Endothelial cell (in vitro differentiated cells): Measurements from ENCODE around the gene PPP6R1. TPM values are rescaled to one million over a fixed set of nuclear protein-coding genes. Genes with fewer than 3 reads are reported as not detected.

ENCODE experiments used
- DNase-seq: peaks from one replicate; pipeline ENCODE4 v3.0.0; 2021; ENCODE audit warnings: low spot score
- H3K27ac Mint-ChIP-seq: one replicate; pipeline ENCODE4 v1.8.0; 2021; ENCODE audit warnings: mixed read lengths, inconsistent platforms; ENCODE audit not compliant: unreplicated experiment
- H3K27me3 Mint-ChIP-seq: one replicate; pipeline ENCODE4 v1.8.0; 2021; ENCODE audit warnings: mild to moderate bottlenecking, moderate library complexity, mixed read lengths, inconsistent platforms; ENCODE audit not compliant: unreplicated experiment
- H3K36me3 Mint-ChIP-seq: one replicate; pipeline ENCODE4 v1.8.0; 2021; ENCODE audit warnings: mild to moderate bottlenecking, low read depth, mixed read lengths, inconsistent platforms; ENCODE audit not compliant: unreplicated experiment
- H3K4me1 Mint-ChIP-seq: one replicate; pipeline ENCODE4 v1.8.0; 2021; ENCODE audit warnings: mild to moderate bottlenecking, mixed read lengths, inconsistent platforms; ENCODE audit not compliant: unreplicated experiment
- H3K4me3 Mint-ChIP-seq: one replicate; pipeline ENCODE4 v1.8.0; 2021; ENCODE audit warnings: mild to moderate bottlenecking, mixed read lengths, inconsistent platforms; ENCODE audit not compliant: unreplicated experiment
- H3K9me3 Mint-ChIP-seq: one replicate; pipeline ENCODE4 v1.8.0; 2021; ENCODE audit warnings: mixed read lengths, inconsistent platforms; ENCODE audit not compliant: unreplicated experiment
- CTCF ChIP-seq: fragments of 200-600 bp; sonication (generic); IDR thresholded peaks from one replicate; pipeline ENCODE4 v1.5.0; 2021; ENCODE audit warnings: antibody characterized with exemption; ENCODE audit not compliant: unreplicated experiment
- microRNA-seq: library from miRNA; unstranded; fragments of <30 nt; microRNA quantifications from one replicate; pipeline ENCODE4, GENCODE V29; 2020; ENCODE audit not compliant: unreplicated experiment
- total RNA-seq: library from RNA; stranded (reverse); fragmentation: NEBNext Ultra II Directional; extraction: Animal tissue kit (Norgen Biotek cat#: 25700); gene quantifications from one replicate; pipeline ENCODE4 v1.2.1, GENCODE V29; 2021; ENCODE audit not compliant: unreplicated experiment

Gene PPP6R1
- total RNA-seq, 1 donor from 2014 or later = 65.6 TPM

- H3K27me3 Mint-ChIP-seq = peaks cover 13% of the 10 kb centered on the region
- no peaks in the 10 kb centered on the region for H3K36me3 Mint-ChIP-seq
- H3K4me1 Mint-ChIP-seq = no peaks in the 10 kb centered on the region
- DNase-seq = no peak
- H3K4me3 Mint-ChIP-seq = no peak overlapping the region
- no peak overlapping the region for H3K27ac Mint-ChIP-seq
- H3K9me3 Mint-ChIP-seq = no peaks in the 10 kb centered on the region
- TF ChIP-seq CTCF = no peak
Measured at GRCh38 chr19:55188625-55189024, 70.2 kb downstream of the PPP6R1 start.

- H3K4me3 Mint-ChIP-seq = no peak overlapping the region
- peaks cover 19% of the 10 kb centered on the region for H3K27me3 Mint-ChIP-seq
- no peak for TF ChIP-seq CTCF
Measured at GRCh38 chr19:55186080-55186479, 72.7 kb downstream of the PPP6R1 start.

DNA sequence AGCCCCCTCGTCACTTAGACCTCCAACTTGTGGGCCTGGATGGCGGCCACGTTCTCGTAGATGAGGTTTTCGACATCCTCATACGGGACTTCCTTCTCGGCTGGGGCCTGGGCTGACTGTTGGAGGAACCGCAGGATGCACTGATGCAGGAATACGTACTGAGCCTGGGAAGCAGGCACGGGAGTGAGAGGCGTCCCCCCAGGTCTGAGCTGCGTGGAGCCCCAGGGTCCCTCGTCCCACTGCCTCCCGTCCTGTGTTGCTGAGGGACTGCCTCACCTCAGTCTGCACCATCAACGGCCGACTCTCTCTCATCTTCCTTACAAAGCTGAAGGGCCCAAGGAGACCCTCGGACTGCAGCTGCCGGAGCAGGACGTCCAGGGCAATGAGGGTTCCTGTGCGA, 77.1 kb downstream of the PPP6R1 start:
- Mint-ChIP-seq H3K27me3 (peaks cover 23% of the 10 kb centered on the region), H3K4me3 (no peak overlapping the region), H3K4me1 (peaks cover 5% of the 10 kb centered on the region), H3K27ac (no peak overlapping the region), H3K36me3 (peaks cover 3% of the 10 kb centered on the region), H3K9me3 (no peaks in the 10 kb centered on the region)
- TF ChIP-seq CTCF = no peak
- no peak for DNase-seq

More at GRCh38 chr19:55186080-55186479, 72.7 kb downstream of the PPP6R1 start:
- no peaks in the 10 kb centered on the region for H3K9me3 Mint-ChIP-seq
- no peak overlapping the region for H3K27ac Mint-ChIP-seq
- no peaks in the 10 kb centered on the region for H3K36me3 Mint-ChIP-seq
- no peak for DNase-seq
- H3K4me1 Mint-ChIP-seq = no peaks in the 10 kb centered on the region

Small RNA genes within 50 kb of the gene (microRNA-seq; reads per million reads assigned to microRNA genes)
- gene MIR6802 (1.3 reads per million, percentile 19 among the genes with 10 or more reads in this experiment), gene MIR6803 (2.4 reads per million, percentile 33 among the genes with 10 or more reads in this experiment), gene MIR6804 (3.9 reads per million, percentile 44 among the genes with 10 or more reads in this experiment)

Other genes with a start within 250 kb of the PPP6R1 start
- 1.2 TPM for gene GP6, start 220.8 kb downstream of the PPP6R1 start, total RNA-seq
- gene RDH13, start 195.9 kb downstream of the PPP6R1 start, total RNA-seq = 13.5 TPM
- gene EPS8L1, start 183.1 kb downstream of the PPP6R1 start, total RNA-seq = 24.6 TPM
- gene PPP1R12C, start 141.4 kb downstream of the PPP6R1 start, total RNA-seq = 136 TPM
- gene TNNT1, start 109.8 kb downstream of the PPP6R1 start, total RNA-seq = 2.8 TPM
- gene TNNI3, start 101.3 kb downstream of the PPP6R1 start, total RNA-seq = not detected
- 2.2 TPM for gene DNAAF3, start 92.4 kb downstream of the PPP6R1 start, total RNA-seq
- 1.6 TPM for gene SYT5, start 78.7 kb downstream of the PPP6R1 start, total RNA-seq
- not detected for gene PTPRH, start 49.5 kb downstream of the PPP6R1 start, total RNA-seq
- 4.1 TPM for gene TMEM86B, start 30.3 kb downstream of the PPP6R1 start, total RNA-seq
- gene HSPBP1, start 21.1 kb upstream of the PPP6R1 start, total RNA-seq = 24.6 TPM
- 14.1 TPM for gene BRSK1, start 25.0 kb upstream of the PPP6R1 start, total RNA-seq
- gene TMEM150B, start 66.3 kb upstream of the PPP6R1 start, total RNA-seq = not detected
- 18.4 TPM for gene KMT5C, start 80.9 kb upstream of the PPP6R1 start, total RNA-seq
- gene COX6B2, start 95.7 kb upstream of the PPP6R1 start, total RNA-seq = not detected
- not detected for gene GARIN5B, start 104.2 kb upstream of the PPP6R1 start, total RNA-seq
- gene IL11, start 111.4 kb upstream of the PPP6R1 start, total RNA-seq = 0.21 TPM
- gene TMEM190, start 117.8 kb upstream of the PPP6R1 start, total RNA-seq = not detected
- 0.64 TPM for gene TMEM238, start 125.3 kb upstream of the PPP6R1 start, total RNA-seq
- gene RPL28, start 126.9 kb upstream of the PPP6R1 start, total RNA-seq = 3,792 TPM
- gene UBE2S, start 148.8 kb upstream of the PPP6R1 start, total RNA-seq = 56.2 TPM
- not detected for gene SHISA7, start 184.3 kb upstream of the PPP6R1 start, total RNA-seq
- gene ISOC2, start 202.6 kb upstream of the PPP6R1 start, total RNA-seq = 20.2 TPM
- not detected for gene C19orf85, start 205.7 kb upstream of the PPP6R1 start, total RNA-seq
- 8.7 TPM for gene ZNF628, start 217.6 kb upstream of the PPP6R1 start, total RNA-seq
- gene NAT14, start 226.2 kb upstream of the PPP6R1 start, total RNA-seq = 37.7 TPM
- 0.95 TPM for gene SSC5D, start 229.4 kb upstream of the PPP6R1 start, total RNA-seq